GM18517 (cell line): ENCODE data around the gene MYO18A.

Experiments
- ATAC-seq: cut with Tn5 transposase; IDR thresholded peaks from one replicate; pipeline ENCODE4 v1.9.1; 2021; ENCODE audit warnings: mild to moderate bottlenecking, moderate library complexity; ENCODE audit not compliant: unreplicated experiment

MYO18A gene

DNA sequence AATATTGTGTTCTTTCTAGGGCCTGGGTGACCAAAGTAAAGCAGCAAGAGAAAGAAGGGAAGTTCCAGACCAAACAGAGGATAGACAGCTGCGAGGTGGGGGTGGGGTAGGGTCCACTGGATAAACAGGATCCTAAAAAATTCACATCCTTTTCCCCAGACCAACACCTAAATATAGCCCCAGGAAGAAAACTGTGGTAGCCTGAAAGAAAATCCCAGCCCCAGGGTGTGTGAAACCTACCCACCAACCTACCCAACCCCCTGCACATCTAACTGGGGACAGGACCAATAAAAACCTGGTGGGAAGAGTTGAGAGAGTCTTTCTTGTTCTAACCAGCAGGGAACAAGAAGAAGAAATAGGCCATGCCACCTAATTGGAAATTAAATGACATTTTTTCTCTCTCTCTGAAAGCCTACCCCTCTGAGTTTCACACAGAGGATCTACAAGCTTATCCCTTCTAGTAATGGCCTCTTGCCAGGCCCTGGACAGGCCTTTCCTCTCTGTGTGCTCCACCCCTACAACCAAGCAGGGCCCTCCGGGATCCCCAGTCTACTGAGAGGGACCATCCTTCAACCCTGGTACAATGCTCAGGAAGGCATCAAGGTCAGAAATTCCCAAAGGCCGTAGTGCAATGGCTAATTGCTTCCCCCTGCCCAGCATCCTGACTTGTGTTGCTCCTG, 12.0 kb downstream of the MYO18A start:
- no peak for ATAC-seq

DNA sequence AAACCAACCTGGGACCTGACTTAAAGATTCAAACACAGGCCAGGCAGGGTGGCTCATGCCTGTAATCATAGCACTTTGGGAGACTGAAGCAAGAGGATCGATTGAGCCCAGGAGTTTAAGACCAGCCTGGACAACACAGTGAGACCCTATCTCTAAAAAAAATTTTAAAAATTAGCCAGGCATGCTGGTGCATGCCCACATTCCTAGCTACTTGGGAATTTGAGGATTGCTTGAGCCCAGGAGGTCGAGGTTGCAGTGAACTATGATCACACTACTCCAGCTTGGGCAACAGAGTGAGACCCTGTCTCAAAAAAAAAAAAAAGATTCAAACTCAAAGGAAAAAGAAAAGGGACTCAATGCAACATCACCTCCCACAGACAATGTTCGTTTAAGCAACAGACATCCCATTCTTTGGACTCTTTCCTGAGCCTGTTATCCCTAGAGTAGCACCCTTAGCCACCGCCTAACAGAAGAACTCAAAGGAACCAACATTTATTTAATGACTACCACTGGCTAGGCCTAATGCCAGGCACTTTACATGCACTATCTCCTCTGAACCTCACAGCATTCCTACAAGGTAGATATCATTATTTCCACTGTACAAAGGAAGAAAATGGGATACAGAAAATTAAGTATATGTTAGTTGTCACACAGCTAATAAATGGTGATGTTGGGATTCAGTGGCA, 12.7 kb downstream of the MYO18A start:
- ATAC-seq = no peak

DNA sequence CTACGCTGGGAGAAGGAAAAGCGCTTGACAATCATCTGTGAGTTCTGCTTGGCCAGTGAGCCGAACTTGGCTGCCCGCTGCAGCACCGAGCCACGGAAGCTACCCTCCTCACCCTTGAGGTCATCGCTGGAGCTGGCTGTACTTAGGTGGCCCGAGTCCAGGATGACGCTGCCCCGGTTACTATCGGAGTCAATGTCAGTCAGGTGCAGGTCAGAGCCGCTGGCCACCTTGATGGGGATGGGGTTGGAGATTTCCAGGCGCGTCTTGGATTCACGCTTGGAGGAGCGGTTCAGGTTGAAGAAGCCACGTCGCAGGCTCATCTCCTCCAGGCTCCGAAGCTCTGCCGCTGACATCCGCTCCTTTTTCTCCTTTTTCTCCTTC, 13.7 kb downstream of the MYO18A start:
- ATAC-seq = no peak

DNA sequence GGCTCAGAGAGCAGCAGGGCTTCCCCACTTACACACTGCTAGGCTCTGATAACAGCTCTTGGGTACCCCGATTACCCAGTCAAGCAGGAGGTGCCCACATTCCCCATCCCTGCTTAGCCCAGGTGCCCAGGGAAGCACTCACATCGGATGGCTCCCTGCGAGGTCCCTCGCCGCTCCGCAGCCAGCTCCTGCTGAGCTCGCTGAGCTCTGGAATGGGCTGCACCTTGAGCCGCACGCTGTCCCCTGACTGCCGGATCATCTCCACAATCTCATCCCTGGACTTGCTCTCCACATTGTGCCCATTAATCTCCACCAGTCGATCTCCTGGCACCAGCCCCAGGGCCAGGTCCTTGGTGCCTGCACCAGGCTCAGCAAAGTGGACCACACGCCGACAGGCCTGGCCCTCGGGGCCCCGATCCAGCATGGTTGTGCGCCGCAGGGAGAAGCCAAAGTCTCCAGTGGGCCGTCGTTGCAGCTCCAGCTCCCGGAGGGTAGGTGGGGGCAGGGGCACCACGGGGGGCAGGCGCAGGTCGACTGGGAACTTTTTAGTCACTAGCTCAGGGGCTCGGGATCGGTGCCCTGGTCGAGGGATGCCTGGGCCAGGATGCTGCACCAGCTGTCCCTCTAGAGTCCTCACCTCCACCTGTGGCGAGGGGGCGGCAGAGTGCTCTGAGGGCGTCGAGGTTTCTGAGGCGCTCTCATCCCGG, 14.2 kb downstream of the MYO18A start:
- ATAC-seq = no peak

DNA sequence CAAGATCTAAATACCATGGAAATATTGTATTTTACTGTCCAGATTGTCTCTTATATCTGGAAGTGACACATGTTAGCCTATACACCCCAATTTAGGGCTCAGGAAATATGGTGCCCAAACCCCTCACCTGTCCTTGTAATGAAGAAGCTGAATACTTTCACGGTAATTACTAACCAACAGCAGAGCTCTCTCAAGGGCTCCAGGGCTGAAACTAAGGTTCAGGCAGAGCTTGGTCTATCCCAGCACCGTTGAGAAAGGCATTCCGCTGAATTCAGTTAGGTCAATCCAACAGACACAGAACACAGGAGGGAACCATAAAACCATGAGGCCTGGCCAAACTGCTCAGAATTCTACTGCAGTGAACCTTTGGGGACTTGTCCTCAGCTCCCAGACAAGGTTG, 14.9 kb downstream of the MYO18A start:
- ATAC-seq = no peak

DNA sequence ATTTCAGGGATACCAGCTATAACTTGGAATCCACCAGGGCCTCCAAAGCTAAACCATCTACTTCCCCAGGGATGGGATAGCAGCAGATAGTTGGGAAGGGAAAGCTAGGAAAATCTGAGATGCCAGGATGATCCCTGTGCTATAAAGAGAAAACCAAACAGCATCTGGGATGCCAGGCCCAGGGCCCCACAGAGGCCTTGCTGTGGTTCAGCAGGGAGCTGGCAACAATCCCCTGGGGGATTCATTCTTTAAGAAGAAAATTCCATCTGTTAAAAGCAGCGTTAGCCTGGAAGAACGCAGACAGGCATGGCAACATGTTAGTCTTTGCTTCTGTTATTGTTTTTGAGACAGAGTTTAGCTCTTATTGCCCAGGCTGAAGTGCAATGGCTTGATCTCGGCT, 16.6 kb downstream of the MYO18A start:
- no peak for ATAC-seq

DNA sequence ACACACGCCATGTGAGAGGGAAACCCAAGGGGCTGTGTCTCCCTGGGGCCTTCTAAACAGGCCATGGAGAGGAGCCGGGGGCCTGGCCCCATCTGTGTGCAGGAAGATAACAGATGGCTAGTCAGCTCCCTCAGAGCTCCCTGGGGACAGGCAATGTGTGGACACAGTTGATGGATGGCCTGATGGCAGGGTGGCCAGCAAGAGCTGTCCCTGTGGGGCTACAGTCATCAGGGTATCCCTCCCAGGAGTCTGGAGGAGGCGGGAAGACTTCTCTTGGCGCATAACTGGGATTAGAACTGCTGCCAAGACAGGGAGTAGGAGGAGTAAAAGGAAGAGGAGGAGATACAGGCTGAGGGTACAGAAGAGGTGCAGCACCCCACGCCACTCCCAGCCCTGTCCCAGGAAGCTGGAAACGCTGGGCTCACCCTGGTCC, 17.3 kb downstream of the MYO18A start:
- no peak for ATAC-seq

DNA sequence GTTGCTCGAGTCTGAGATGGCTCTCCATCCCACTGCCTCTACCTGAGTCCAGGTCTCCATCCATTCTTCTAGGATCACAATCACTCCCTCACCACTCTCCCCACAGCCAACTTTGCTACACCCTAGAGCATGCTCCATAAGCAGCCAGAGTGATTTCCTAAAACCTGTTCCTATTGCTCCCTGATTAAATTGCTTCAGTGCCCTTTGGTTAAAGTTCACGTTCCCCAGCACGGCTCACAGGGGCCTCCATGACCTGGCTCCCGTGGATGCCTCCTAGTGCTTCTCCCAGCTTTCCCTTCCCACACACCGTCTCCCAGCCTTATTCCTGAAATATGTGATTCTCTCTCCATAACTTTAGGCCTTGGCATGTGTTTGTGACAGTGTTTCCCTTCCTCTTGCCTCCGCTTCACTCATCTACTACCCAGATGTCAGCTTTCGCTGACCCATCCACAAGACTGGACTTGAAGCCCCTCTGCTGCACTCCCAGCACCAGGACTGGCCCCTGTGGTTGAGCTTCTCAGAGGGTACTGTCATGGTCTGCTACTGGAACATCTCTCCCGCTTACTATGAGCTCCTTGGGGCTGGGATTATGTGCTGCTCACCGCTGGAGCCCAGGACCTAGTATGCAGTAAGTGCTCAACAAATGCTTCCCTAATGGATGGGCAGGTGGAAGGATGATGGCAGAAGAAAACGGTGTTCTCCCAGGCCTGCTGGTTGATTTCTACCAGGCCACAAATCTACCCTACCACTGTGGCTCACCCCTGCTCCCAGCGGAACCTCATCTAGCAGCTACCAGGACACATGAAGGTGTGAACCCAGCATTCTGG, 17.9 kb downstream of the MYO18A start:
- no peak for ATAC-seq

DNA sequence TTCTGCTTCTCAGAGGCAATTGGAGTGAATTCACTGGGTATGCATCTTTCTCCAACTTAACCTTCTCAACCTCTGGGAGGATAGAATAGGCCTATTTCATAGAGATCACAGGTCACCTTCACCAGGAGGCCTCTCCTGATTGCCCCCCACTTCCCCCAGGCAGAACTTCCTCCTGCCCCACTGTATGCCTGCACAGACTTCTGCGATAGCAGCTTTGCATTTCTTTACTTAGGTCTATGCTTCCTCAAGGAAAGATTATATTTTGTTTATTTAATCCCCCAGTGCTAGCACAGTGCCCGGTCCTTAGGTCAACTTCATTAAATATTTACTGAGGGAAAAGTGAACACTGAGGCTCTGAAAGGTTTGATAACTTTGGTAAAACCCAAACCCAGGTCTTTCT, 19.9 kb downstream of the MYO18A start:
- ATAC-seq = no peak

DNA sequence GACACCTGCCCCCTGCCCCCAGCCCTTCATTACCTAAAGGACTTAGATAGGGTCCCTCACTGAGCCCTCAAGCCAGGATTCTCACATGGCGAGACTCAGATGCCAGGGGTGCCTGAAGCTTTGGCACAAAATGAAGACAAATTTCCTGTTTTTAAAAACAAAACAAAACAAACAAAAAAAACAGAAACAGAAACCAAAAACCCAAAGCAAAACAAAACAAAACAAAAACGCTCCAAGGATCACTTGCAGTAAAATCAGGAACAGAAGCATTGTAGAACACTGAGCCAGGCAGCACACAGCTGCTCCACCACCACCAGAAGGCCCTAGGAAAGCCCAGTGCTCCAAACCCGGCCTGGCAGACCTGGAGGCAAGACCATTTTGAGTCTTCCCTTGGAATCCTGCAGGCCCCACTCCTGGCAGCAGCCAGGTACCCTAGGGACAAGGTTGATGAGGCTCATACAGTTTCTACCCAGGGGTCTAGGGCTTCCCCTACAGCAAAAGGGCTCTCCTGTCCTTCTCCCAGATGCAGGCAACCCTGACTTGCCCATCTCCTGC, 20.8 kb downstream of the MYO18A start:
- ATAC-seq = no peak

DNA sequence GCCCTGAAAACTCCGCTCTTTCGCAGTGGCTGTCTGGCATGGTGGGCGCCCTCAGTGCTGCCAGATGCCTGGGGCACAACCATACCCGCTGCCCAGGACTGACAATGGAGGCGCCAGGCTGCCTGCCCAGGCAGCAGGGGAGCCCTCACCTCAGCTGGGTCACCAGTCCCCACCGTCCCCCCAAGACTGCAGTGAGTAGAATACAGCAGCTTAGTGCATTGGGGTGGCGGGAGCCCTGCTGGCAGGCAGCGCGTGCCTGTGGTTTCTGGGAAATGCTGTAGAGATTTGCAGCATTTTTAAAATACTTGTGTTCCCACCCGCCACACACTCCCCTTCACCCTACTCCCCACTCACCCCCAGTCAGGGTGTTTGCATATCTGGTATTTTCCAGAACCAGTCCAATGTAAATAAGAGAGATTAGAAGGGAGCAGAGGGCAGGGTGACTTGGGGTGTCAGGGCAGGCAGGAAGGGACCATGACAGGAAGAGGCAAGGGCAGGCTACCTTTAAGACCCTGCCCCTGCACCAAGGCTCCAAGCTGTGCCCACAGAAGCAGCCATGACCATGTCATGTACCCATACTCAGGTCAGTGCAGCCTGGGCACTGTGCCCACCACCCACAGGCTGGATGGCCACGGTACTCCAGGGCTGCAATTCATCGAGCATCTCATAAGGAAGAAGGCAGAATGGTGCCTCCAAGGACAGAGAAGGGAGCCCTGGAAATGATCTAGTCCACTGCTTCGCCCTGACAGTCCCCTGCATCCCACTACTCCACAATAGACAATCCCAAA, 21.5 kb downstream of the MYO18A start:
- ATAC-seq = no peak

DNA sequence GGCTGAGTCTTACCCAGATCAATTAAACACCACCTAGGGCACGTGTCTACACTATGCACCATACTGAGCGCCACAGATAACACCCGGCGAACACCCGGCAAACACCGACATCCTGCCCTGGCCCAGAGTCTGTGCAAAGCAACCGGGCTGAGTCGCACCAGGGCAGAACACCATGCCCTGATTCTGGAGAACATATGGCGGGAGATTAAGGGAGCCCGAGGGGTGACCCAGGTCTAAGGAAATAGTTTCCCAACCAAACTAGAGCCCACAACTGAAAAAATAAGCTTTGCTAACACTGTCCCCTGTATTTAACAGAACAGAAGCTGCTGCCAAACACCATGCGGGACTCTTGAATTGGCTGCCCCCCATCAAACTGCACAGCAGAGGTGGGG, 22.1 kb downstream of the MYO18A start:
- ATAC-seq = no peak

DNA sequence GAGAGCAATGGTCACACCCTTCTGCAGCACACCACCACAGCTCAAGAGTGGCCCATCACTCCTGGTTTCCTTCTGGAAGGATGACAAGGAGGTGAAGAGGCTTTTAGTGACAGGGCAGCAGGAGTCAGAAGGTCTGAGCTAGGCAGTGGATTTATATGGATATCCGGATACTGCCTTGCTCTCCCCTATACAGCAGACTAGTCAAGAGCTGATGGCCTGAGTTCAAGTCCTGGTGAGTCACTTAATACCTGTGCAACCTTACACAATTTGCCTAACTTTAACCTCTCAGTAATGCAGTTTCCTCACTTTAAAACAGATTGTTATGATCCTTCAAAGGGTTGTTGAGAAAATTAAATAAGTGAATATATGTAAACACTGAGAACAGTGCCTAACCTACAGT, 22.9 kb downstream of the MYO18A start:
- ATAC-seq = no peak

DNA sequence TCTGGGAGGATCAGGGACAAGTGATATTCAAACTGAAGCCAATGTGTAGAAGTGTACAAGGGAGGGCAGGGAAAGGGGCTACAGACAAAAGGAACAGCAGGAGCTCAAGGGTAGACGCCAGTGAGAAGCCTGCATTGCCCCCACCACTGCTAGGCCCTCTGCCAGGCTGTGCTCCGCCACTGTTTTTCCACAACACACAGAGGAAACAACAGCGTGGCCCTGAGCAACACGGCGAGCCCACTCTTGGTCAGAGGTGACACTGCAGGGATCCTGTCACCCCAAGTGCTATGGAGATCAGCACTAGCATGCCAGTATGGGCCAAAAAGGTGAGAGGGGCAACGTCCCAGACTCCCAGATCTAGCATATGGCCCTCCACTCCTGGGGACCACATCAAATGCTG, 23.4 kb downstream of the MYO18A start:
- ATAC-seq = no peak

DNA sequence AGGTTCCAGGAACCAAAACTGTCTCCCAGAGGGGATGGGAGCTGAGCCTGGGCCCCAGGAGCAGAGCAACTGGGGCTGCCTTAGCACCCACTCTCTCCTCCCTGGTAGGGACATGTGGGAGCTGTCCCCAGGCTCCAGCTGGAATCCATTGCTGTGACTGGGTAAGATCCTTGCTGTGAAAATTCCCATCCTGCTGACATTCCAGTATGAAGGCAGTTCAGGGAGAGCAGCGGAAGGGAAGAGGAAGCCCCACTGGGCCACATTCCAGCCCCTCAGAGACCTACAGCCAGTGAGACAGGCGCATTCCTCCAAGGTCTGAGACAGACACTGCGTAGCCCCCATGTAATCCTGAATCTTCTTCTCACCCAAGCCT, 24.2 kb downstream of the MYO18A start:
- no peak for ATAC-seq

DNA sequence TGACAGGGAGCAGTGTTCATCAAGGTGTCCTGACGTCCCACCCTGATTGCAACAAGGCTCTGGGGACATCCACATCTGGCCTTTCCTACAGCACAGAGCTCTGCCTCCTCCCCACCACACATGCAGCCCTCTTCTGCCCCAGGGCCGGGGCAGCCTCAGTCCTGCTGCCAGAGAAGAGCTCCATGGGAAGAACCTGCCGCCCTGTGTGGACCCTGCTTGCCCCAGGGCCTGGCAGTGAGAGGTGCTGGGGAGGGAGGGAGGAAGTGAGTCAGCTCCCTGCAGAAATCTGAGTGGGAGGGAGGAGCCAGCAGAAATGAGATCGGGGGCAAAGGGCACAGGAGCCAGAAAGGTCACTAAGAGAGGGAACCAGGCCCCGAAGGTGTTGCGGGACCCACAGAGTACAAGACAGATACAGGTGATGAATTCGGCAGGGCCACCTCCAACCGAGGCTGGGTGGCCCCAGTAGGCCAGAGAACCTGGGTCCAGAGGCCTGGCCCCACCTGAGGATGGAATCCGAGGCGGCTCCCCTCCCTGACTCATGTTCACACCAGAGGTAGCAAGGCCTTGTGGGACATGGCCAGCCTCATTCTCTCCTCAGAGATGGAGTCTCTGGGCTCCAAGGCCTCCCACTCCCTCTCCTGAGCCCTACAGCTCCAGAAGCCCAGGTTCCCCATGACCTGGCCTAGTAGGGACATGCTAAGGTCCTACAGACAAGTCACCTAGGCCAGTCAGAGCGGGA, 24.8 kb downstream of the MYO18A start:
- ATAC-seq = no peak

DNA sequence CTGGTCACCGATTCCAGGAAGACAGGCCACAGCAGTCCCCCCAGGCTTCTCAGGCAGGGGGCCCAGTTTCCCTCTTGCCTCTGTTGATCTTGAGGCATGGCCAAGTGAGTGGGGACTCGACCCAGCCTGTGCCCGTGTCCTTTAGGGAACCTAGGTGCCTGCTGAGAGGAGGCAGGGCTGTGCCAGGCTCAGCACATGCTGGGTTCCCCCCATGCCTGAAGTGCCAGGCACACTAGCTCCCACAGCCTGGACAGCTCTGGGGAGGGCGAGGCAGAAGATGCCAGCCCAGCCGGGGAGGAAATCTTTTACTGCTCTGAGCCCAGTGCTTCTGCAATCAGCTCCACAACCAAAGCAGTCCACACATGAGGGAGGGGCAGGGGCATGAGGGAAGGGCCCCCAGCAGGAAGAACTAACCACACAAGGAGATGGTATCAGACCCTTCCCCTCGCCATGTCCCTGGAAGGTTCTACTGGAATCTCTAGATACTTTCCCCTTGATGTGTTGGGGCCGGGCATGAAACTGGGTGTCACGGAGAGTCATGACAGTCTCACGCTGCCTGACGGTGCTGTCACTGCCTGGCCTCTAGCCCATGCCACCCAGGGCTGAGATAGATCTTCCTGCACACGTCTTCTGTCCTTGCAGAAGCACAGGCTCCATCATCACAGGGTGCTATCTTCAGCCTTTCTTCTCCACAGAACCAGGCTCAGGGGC, 25.5 kb downstream of the MYO18A start:
- ATAC-seq = no peak

DNA sequence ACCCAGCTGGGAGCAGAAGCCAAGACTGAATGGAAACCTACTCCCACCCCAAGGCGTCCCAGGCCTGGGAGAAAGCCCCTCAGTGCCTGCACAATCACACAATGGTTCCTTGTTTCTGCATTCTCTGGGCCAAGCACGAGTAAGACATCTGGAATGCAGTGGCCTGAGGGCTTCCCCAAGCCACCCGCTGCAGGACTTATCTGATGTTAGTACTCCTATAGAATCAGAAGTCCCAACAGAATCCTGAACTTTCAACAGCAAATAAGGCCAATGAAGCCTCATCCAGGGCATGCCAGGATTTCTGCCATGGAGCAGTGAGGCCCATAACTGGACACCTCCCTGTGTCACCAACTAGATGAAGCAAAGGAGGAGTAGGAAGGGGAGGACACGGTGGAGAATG, 28.6 kb downstream of the MYO18A start:
- ATAC-seq = no peak

DNA sequence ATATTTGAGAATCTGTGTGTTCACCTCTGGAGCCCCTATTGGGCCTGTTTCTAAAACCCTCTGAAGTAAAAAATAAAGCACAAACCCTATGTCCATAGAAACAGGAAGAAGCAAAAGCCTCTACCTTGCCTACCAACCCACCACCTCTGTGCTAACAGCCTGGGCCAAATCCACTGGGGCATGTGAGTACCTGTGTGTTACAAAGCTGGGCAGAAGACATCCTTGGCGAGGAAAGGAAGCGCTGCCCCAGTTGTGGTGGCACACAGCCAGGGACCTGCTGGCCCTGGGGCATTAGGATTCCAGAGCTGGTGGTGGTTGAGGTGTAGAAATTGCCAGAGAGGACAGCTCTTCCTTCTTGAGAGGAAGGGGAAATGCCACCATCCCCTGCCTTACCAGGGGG, 30.0 kb downstream of the MYO18A start:
- ATAC-seq = no peak
